ENCODE results near the gene RTN1. TPM values are rescaled to one million over a fixed set of nuclear protein-coding genes. Genes with fewer than 3 reads are reported as not detected.

Gene RTN1
- total RNA-seq, 2 donors from 2014 or later = 8.6 to 11.2 TPM

GRCh38 chr14:59869381-59870255, 958 bp downstream of the RTN1 start:
- 7 to 10% methylated on average over 28 to 43 of the region's 44 CpGs for WGBS, 2 donors
- ATAC-seq (peak; percentile 4), DNase-seq (no peak)
- peaks cover 0 to 7% of the 10 kb centered on the region in 2 donors for H3K27me3 ChIP-seq
- intact Hi-C loops (cut with DNase I) = no loop called here
- no peak overlapping the region for H3K27ac ChIP-seq
- H3K4me1 ChIP-seq = peaks cover 19% of the 10 kb centered on the region
- no peaks in the 10 kb centered on the region for H3K9me3 ChIP-seq
- TF ChIP-seq CTCF (IDR thresholded peaks at IDR 0.05) (no peak), POLR2A (IDR thresholded peaks at IDR 0.05) (no peak)
- H3K36me3 ChIP-seq (replicated peaks in 1 of 2; ENCODE audit: insufficient read depth in 1 of 2, low read depth in 2 of 2) = no peaks in the 10 kb centered on the region
- peak overlapping the region; percentile 19 to 51 for H3K4me3 ChIP-seq

- TF ChIP-seq POLR2A (IDR thresholded peaks at IDR 0.05) = no peak
- H3K9me3 ChIP-seq = no peaks in the 10 kb centered on the region
- DNase-seq = no peak
- intact Hi-C loops (cut with DNase I) = no loop called here
- no peaks in the 10 kb centered on the region for H3K36me3 ChIP-seq (replicated peaks in 1 of 2; ENCODE audit: insufficient read depth in 1 of 2, low read depth in 2 of 2)
- H3K27me3 ChIP-seq = peaks cover 0 to 7% of the 10 kb centered on the region in 2 donors
- no peak overlapping the region for H3K4me3 ChIP-seq
- no peak for ATAC-seq
- H3K27ac ChIP-seq = no peak overlapping the region
- 24 to 44% methylated on average over 3 of the region's 3 CpGs for WGBS, 2 donors
- H3K4me1 ChIP-seq = peaks cover 19% of the 10 kb centered on the region
Observed at GRCh38 chr14:59868021-59868420, 2.6 kb downstream of the RTN1 start.

- no peak for DNase-seq
- no peak for ATAC-seq
- Histone ChIP-seq H3K4me1 (no peaks in the 10 kb centered on the region), H3K4me3 (no peak overlapping the region), H3K27ac (no peak overlapping the region), H3K36me3 (replicated peaks in 1 of 2; ENCODE audit: insufficient read depth in 1 of 2, low read depth in 2 of 2) (no peaks in the 10 kb centered on the region), H3K27me3 (no peaks in the 10 kb centered on the region), H3K9me3 (peaks cover 0 to 12% (median 0%) of the 10 kb centered on the region in 3 donors)
- intact Hi-C loops (cut with DNase I) = no loop called here
- WGBS, 2 donors = 80 to 88% methylated on average over 2 of the region's 2 CpGs
- no peak for TF ChIP-seq POLR2A (IDR thresholded peaks at IDR 0.05)
- TF ChIP-seq CTCF (IDR thresholded peaks at IDR 0.05) = no peak
Observed at GRCh38 chr14:59863806-59864525, 6.6 kb downstream of the RTN1 start.

- intact Hi-C loops (cut with DNase I) = no loop called here
- peaks cover 0 to 12% (median 0%) of the 10 kb centered on the region in 3 donors for H3K9me3 ChIP-seq
- WGBS, 2 donors = 45 to 57% methylated on average over 2 of the region's 2 CpGs
- no peak overlapping the region for H3K4me3 ChIP-seq
- ATAC-seq = no peak
- no peak for DNase-seq
- TF ChIP-seq CTCF (IDR thresholded peaks at IDR 0.05) (no peak), POLR2A (IDR thresholded peaks at IDR 0.05) (no peak)
- H3K4me1 ChIP-seq = no peaks in the 10 kb centered on the region
- no peak overlapping the region for H3K27ac ChIP-seq
- no peaks in the 10 kb centered on the region for H3K36me3 ChIP-seq (replicated peaks in 1 of 2; ENCODE audit: insufficient read depth in 1 of 2, low read depth in 2 of 2)
- no peaks in the 10 kb centered on the region for H3K27me3 ChIP-seq
Observed at GRCh38 chr14:59857328-59857727, 13.2 kb downstream of the RTN1 start.

GRCh38 chr14:59852350-59852749, 18.2 kb downstream of the RTN1 start:
- 32 to 48% methylated on average over 2 of the region's 2 CpGs for WGBS, 2 donors
- intact Hi-C loops (cut with DNase I) = no loop called here
- no peak for DNase-seq
- Histone ChIP-seq H3K27ac (no peak overlapping the region), H3K9me3 (no peaks in the 10 kb centered on the region), H3K4me1 (no peaks in the 10 kb centered on the region), H3K4me3 (no peak overlapping the region), H3K36me3 (replicated peaks in 1 of 2; ENCODE audit: insufficient read depth in 1 of 2, low read depth in 2 of 2) (no peaks in the 10 kb centered on the region), H3K27me3 (no peaks in the 10 kb centered on the region)
- no peak for ATAC-seq
- TF ChIP-seq CTCF (IDR thresholded peaks at IDR 0.05) (no peak), POLR2A (IDR thresholded peaks at IDR 0.05) (no peak)
